Measurements from ENCODE around the gene HBS1L. TPM values are rescaled to one million over a fixed set of nuclear protein-coding genes. Genes with fewer than 3 reads are reported as not detected.
A peak's percentile ranks its signal among the peaks of the same experiment; 100 is the strongest.

HBS1L gene
- total RNA-seq (10 to 100 TPM; 18.1 to 63.5 (median 48.7) TPM), polyA plus RNA-seq (10 to 100 TPM; 14.3 to 28.2 (median 23.2) TPM)
- long read RNA-seq, donor 1, full-length matches to known transcripts, result 2 of 2 reads
- long read RNA-seq, donor 1, partial matches to known transcripts, result 0 of 2 reads
- long read RNA-seq, donor 1, other reads (novel, unspliced or antisense), result 0 of 2 reads
- long read RNA-seq, donor 2, partial matches to known transcripts, result 0 of 1 reads
- long read RNA-seq, donor 2, other reads (novel, unspliced or antisense), result 0 of 1 reads
- long read RNA-seq, donor 3, full-length matches to known transcripts, result 2 of 2 reads
- long read RNA-seq, donor 3, partial matches to known transcripts, result 0 of 2 reads
- long read RNA-seq, donor 3, other reads (novel, unspliced or antisense), result 0 of 2 reads
- long read RNA-seq, donor 4, result 0 reads
- long read RNA-seq, donor 5, full-length matches to known transcripts, result 5 of 17 reads
- long read RNA-seq, donor 5, partial matches to known transcripts, result 12 of 17 reads
- long read RNA-seq, donor 5, other reads (novel, unspliced or antisense), result 0 of 17 reads
- long read RNA-seq, donor 6, full-length matches to known transcripts, result 4 of 19 reads
- long read RNA-seq, donor 6, partial matches to known transcripts, result 15 of 19 reads
- long read RNA-seq, donor 6, other reads (novel, unspliced or antisense), result 0 of 19 reads
- long read RNA-seq, donor 7, full-length matches to known transcripts, result 6 of 12 reads
- long read RNA-seq, donor 7, partial matches to known transcripts, result 6 of 12 reads
- long read RNA-seq, donor 7, other reads (novel, unspliced or antisense), result 0 of 12 reads
- long read RNA-seq, donor 8, full-length matches to known transcripts, result 10 of 10 reads
- long read RNA-seq, donor 8, partial matches to known transcripts, result 0 of 10 reads
- long read RNA-seq, donor 8, other reads (novel, unspliced or antisense), result 0 of 10 reads
- long read RNA-seq, donor 9, full-length matches to known transcripts, result 3 of 16 reads
- long read RNA-seq, donor 9, partial matches to known transcripts, result 13 of 16 reads
- long read RNA-seq, donor 9, other reads (novel, unspliced or antisense), result 0 of 16 reads
- long read RNA-seq, donor 10, full-length matches to known transcripts, result 3 of 3 reads
- long read RNA-seq, donor 10, partial matches to known transcripts, result 0 of 3 reads
- long read RNA-seq, donor 10, other reads (novel, unspliced or antisense), result 0 of 3 reads

GRCh38 chr6:135054569-135055498 is at the start of gene HBS1L:
TSS of gene HBS1L (minus strand) at chr6:135054822. CDS start at chr6:135054691, 131 bp downstream.
- TF ChIP-seq EP300 (IDR thresholded peaks at IDR 0.05), result no peak
- peak in 2 of 4 donors; percentile 72 to 88 for TF ChIP-seq POLR2A (IDR thresholded peaks at IDR 0.05)
- no peak for TF ChIP-seq CTCF (IDR thresholded peaks at IDR 0.05)
- peak; percentile 97 to 99 (median 98) for TF ChIP-seq POLR2AphosphoS5 (IDR thresholded peaks at IDR 0.05)
- intact Hi-C loops (cut with DNase I; ENCODE audit: low total_unique reads), result no loop called here

DNA sequence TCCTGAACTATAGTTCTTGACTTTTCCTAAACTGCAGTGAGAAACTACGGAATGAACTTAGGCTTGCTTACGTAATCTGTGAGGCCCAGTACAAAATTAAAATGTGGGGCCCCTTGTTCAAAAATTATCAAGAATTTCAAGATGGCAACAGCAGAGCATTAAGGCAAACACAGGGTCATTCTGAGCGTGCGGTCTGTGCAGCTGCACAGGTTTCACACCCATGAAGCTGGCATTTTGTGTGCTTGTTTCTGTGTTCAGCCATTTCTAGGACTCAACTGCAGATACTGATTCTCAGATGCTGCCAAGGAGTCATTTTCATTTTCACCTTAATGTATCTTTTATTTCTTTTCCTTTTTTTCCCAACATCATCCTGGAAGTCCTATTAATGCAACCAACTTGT is 49.6 kb upstream of the HBS1L start:
- DNase-seq, result no peak
- Histone ChIP-seq H3K36me3 (no peaks in the 10 kb centered on the region), H3K4me3 (no peak overlapping the region), H3K9me3 (no peaks in the 10 kb centered on the region), H3K4me1 (no peaks in the 10 kb centered on the region), H3K27ac (no peak overlapping the region), H3K27me3 (no peaks in the 10 kb centered on the region)
- intact Hi-C loops (cut with DNase I; ENCODE audit: low total_unique reads), result no loop called here
- no peak for TF ChIP-seq POLR2AphosphoS5 (IDR thresholded peaks at IDR 0.05)
- TF ChIP-seq EP300 (IDR thresholded peaks at IDR 0.05), result no peak
- TF ChIP-seq CTCF (IDR thresholded peaks at IDR 0.05), result no peak
- TF ChIP-seq POLR2A (IDR thresholded peaks at IDR 0.05), result no peak
- 84 to 89% (median 88%) methylated on average over 4 of the region's 4 CpGs for WGBS, 5 donors

More at GRCh38 chr6:135054569-135055498, at the start of gene HBS1L:
- H3K4me1 ChIP-seq, result peaks cover 22 to 45% (median 29%) of the 10 kb centered on the region in 4 donors
- DNase-seq, result peak; percentile 96 to 99
- 10 to 23% (median 11%) methylated on average over 32 to 53 of the region's 53 CpGs for WGBS, 5 donors
- H3K27me3 ChIP-seq, result no peaks in the 10 kb centered on the region
- peak within 1 kb of the TSS; percentile 78 to 91 (median 82) for H3K4me3 ChIP-seq
- H3K27ac ChIP-seq, result peak within 1 kb of the TSS; percentile 84 to 93 (median 88)
- H3K36me3 ChIP-seq, result peaks cover 3 to 5% (median 4%) of the 10 kb centered on the region in 4 donors
- H3K9me3 ChIP-seq, result no peaks in the 10 kb centered on the region

DNA sequence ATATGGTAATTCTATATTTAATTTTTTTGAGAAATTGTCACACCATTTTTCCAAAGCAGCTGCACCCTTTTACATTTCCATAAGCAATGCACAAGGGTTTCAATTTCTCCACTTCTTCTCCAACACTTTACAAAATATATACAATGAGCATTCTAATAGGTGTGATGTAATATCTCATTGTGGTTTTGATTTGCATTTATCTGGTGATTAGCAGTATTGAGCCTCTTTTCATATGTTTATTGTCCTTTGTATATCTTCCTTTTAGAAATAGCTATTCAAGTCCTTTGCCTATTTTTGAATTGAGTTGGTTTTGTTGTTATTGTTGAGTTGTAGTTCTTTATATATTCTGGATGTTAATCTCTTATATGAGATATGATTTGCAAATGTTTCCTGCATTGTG is 47.6 kb upstream of the HBS1L start:
- no peak for DNase-seq
- intact Hi-C loops (cut with DNase I; ENCODE audit: low total_unique reads), result no loop called here
- H3K36me3 ChIP-seq, result no peaks in the 10 kb centered on the region
- no peaks in the 10 kb centered on the region for H3K9me3 ChIP-seq
- H3K4me3 ChIP-seq, result no peak overlapping the region
- H3K4me1 ChIP-seq, result peaks cover 0 to 8% (median under 1%) of the 10 kb centered on the region in 4 donors
- H3K27ac ChIP-seq, result no peak overlapping the region
- H3K27me3 ChIP-seq, result no peaks in the 10 kb centered on the region
- TF ChIP-seq POLR2A (IDR thresholded peaks at IDR 0.05) (no peak), EP300 (IDR thresholded peaks at IDR 0.05) (no peak), CTCF (IDR thresholded peaks at IDR 0.05) (no peak), POLR2AphosphoS5 (IDR thresholded peaks at IDR 0.05) (no peak)

Data from stomach (tissue), 19 donors.